ENCODE measurements around the gene PLEKHF1. TPM values are rescaled to one million over a fixed set of nuclear protein-coding genes. Genes with fewer than 3 reads are reported as not detected.

The PLEKHF1 gene
- total RNA-seq, 2 donors from 2014 or later: 2.6 to 2.8 TPM

DNA sequence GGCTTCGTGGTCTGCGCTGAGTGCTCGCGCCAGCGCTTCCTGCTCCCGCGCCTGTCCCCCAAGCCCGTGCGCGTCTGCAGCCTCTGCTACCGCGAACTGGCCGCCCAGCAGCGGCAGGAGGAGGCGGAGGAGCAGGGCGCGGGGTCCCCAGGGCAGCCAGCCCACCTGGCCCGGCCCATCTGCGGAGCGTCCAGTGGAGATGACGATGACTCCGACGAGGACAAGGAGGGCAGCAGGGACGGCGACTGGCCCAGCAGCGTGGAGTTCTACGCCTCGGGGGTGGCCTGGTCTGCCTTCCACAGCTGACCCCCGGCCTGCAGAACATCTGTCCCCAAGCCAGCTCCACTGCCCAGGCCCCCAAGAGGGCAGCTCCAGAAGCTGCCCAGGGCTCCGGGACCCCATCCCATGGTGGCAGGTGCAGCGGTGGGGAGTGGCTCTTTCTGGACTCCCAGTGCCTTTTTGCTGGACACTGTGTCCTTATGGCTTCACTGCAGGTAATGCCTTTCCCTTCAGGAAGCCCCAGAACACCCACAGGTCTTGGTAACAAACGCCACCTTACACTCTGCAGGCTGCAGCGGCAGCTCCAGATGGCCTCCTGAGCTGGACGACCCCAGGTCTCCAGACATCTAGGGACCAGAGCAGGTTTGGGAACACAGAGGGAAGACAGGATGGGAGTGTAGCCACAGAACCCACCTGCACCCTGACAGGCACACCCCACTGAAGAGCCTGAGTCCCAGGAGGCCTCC is 9.3 kb downstream of the PLEKHF1 start:
- 96 to 97% methylated on average over 12 to 34 of the region's 34 CpGs for WGBS, 2 experiments (ENCODE audit: insufficient coverage in 1 of 2, insufficient read length in 1 of 2)
- Mint-ChIP-seq H3K9me3 (no peaks in the 10 kb centered on the region), H3K27me3 (ENCODE audit: insufficient read depth) (no peaks in the 10 kb centered on the region), H3K4me3 (no peak overlapping the region), H3K4me1 (no peaks in the 10 kb centered on the region), H3K27ac (no peak overlapping the region), H3K36me3 (ENCODE audit: low read depth) (no peaks in the 10 kb centered on the region)
- TF ChIP-seq, protein P1, sequence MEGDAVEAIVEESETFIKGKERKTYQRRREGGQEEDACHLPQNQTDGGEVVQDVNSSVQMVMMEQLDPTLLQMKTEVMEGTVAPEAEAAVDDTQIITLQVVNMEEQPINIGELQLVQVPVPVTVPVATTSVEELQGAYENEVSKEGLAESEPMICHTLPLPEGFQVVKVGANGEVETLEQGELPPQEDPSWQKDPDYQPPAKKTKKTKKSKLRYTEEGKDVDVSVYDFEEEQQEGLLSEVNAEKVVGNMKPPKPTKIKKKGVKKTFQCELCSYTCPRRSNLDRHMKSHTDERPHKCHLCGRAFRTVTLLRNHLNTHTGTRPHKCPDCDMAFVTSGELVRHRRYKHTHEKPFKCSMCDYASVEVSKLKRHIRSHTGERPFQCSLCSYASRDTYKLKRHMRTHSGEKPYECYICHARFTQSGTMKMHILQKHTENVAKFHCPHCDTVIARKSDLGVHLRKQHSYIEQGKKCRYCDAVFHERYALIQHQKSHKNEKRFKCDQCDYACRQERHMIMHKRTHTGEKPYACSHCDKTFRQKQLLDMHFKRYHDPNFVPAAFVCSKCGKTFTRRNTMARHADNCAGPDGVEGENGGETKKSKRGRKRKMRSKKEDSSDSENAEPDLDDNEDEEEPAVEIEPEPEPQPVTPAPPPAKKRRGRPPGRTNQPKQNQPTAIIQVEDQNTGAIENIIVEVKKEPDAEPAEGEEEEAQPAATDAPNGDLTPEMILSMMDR (conservative IDR thresholded peaks at IDR 0.05): no peak
- no peak overlapping the region for H3K27ac ChIP-seq (ENCODE audit: low read depth, low read length)
- no peaks in the 10 kb centered on the region for H3K27me3 ChIP-seq (ENCODE audit: control insufficient read depth, insufficient read depth, low read length, poor library complexity, severe bottlenecking)
- H3K9ac ChIP-seq (ENCODE audit: extremely low read depth, low read length, poor library complexity, severe bottlenecking): no peak overlapping the region
- DNase-seq: no peak
- no peak overlapping the region for H3K4me3 ChIP-seq (ENCODE audit: low read length)
- no peaks in the 10 kb centered on the region for H3K4me1 ChIP-seq (ENCODE audit: control insufficient read depth, insufficient read depth, low read length)
- no peaks in the 10 kb centered on the region for H3K36me3 ChIP-seq (ENCODE audit: control insufficient read depth, insufficient read depth, low read length)
- no peaks in the 10 kb centered on the region for H3K9me3 ChIP-seq (ENCODE audit: control insufficient read depth, low read length)

DNA sequence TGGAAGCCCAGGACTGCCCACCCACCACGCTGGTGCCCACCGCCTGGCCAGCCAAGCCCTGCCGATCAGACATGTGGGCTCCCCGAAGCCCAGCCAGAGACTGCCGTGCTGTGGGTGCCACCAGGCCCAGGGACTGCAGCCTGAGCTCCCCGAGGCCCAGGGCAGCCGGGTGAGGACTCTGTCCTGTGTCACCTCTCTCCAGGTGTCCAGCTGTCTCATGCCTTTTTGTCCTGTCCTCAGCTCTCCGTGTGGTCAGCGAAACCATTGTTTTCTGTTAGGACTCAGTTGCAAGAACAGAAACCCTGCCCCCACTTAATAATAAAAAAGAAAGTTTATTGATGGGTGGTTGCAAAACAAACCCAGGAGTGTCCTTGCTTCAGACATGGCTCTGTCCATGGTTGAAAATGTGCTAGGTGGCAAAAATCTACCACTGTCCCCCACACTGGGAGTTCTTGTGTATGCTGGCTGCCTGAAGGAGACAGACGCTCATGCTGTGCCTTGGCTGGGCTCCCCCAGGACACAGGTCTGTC is 9.9 kb downstream of the PLEKHF1 start:
- no peak overlapping the region for H3K27ac ChIP-seq (ENCODE audit: low read depth, low read length)
- H3K27me3 Mint-ChIP-seq (ENCODE audit: insufficient read depth): no peaks in the 10 kb centered on the region
- no peak overlapping the region for H3K9ac ChIP-seq (ENCODE audit: extremely low read depth, low read length, poor library complexity, severe bottlenecking)
- H3K27ac Mint-ChIP-seq: no peak overlapping the region
- H3K27me3 ChIP-seq (ENCODE audit: control insufficient read depth, insufficient read depth, low read length, poor library complexity, severe bottlenecking): no peaks in the 10 kb centered on the region
- TF ChIP-seq, protein P1 (conservative IDR thresholded peaks at IDR 0.05): no peak
- no peaks in the 10 kb centered on the region for H3K36me3 ChIP-seq (ENCODE audit: control insufficient read depth, insufficient read depth, low read length)
- H3K36me3 Mint-ChIP-seq (ENCODE audit: low read depth): no peaks in the 10 kb centered on the region
- H3K4me3 ChIP-seq (ENCODE audit: low read length): no peak overlapping the region
- H3K9me3 ChIP-seq (ENCODE audit: control insufficient read depth, low read length): no peaks in the 10 kb centered on the region
- no peak overlapping the region for H3K4me3 Mint-ChIP-seq
- H3K9me3 Mint-ChIP-seq: no peaks in the 10 kb centered on the region
- no peaks in the 10 kb centered on the region for H3K4me1 Mint-ChIP-seq
- no peak for DNase-seq
- WGBS, 2 experiments (ENCODE audit: insufficient coverage in 1 of 2, insufficient read length in 1 of 2): 90 to 95% methylated on average over 2 to 10 of the region's 10 CpGs
- no peaks in the 10 kb centered on the region for H3K4me1 ChIP-seq (ENCODE audit: control insufficient read depth, insufficient read depth, low read length)

DNA sequence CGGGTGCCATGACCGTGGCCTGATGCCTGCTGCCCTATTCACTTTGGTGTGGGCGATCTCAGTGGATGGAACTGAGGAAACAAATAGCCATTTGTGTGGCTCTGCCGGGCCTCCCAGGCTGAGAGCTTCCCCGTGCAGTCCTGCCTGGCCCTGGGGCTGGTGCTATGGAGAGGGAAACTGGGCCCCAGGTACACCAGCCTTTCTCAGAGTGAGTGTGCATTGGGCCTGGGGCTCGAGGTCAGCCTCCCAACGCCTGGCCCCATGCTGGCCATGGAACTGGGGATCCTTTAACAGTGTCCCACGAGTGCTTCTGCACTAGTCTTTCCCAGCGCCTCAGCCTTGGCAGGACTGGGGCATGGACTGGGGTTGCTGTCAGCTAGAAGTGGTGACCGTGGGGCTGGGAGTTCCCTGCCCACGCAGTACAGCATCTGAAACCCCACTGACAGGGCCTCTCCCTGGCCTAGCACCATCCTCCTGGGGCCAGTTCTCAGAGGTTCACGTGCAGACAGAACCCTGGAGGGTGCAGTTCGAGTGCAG is 10.5 kb downstream of the PLEKHF1 start:
- H3K27me3 Mint-ChIP-seq (ENCODE audit: insufficient read depth): no peaks in the 10 kb centered on the region
- no peaks in the 10 kb centered on the region for H3K36me3 Mint-ChIP-seq (ENCODE audit: low read depth)
- no peak overlapping the region for H3K27ac Mint-ChIP-seq
- no peaks in the 10 kb centered on the region for H3K27me3 ChIP-seq (ENCODE audit: control insufficient read depth, insufficient read depth, low read length, poor library complexity, severe bottlenecking)
- H3K36me3 ChIP-seq (ENCODE audit: control insufficient read depth, insufficient read depth, low read length): no peaks in the 10 kb centered on the region
- H3K4me3 Mint-ChIP-seq: no peak overlapping the region
- H3K4me3 ChIP-seq (ENCODE audit: low read length): no peak overlapping the region
- H3K27ac ChIP-seq (ENCODE audit: low read depth, low read length): no peak overlapping the region
- H3K9ac ChIP-seq (ENCODE audit: extremely low read depth, low read length, poor library complexity, severe bottlenecking): no peak overlapping the region
- TF ChIP-seq, protein P1 (conservative IDR thresholded peaks at IDR 0.05): no peak
- H3K9me3 Mint-ChIP-seq: no peaks in the 10 kb centered on the region
- 87 to 92% methylated on average over 9 to 13 of the region's 13 CpGs for WGBS, 2 experiments (ENCODE audit: insufficient coverage in 1 of 2, insufficient read length in 1 of 2)
- no peaks in the 10 kb centered on the region for H3K9me3 ChIP-seq (ENCODE audit: control insufficient read depth, low read length)
- H3K4me1 ChIP-seq (ENCODE audit: control insufficient read depth, insufficient read depth, low read length): no peaks in the 10 kb centered on the region
- H3K4me1 Mint-ChIP-seq: no peaks in the 10 kb centered on the region
- no peak for DNase-seq

Data from endodermal cell (in vitro differentiated cells).